ENCODE measurements around the gene CNTN6. TPM values are rescaled to one million over a fixed set of nuclear protein-coding genes. Genes with fewer than 3 reads are reported as not detected.

Gene CNTN6
- total and polyA plus RNA-seq, 12 donors = 0.01 to 0.22 (median 0.11) TPM; not detected in 9

- ATAC-seq = no peak
- no peaks in the 10 kb centered on the region for H3K9me3 ChIP-seq
- H3K27ac ChIP-seq = no peak overlapping the region
- H3K36me3 ChIP-seq = no peaks in the 10 kb centered on the region
- no peak overlapping the region for H3K4me3 ChIP-seq
- WGBS, 2 donors = 88 to 92% methylated on average over 3 of the region's 3 CpGs
- no peak for TF ChIP-seq CTCF (IDR thresholded peaks at IDR 0.05)
- no peaks in the 10 kb centered on the region for H3K4me1 ChIP-seq
- DNase-seq = no peak
- H3K27me3 ChIP-seq = no peaks in the 10 kb centered on the region
- intact Hi-C loops (cut with DNase I) = no loop called here
Measured at GRCh38 chr3:1348547-1348946, 255.7 kb downstream of the CNTN6 start.

DNA sequence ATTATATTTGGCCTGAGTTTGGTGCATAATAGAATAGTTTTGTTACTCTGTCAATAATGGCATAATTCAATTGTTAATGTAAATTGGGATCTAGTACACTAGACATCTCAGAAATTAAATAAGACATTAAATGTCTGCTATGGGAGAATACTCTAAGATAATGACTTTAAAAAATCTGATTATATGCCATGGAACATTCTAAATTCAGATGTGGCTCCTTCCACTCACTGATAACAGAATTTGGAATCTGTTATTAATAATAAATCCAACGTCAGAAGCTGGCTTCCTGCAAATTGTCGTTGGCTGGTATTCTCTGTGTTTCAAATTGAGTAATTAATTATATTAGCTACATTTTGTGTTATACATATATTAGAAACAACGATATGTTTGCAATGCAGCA, 258.1 kb downstream of the CNTN6 start:
- Histone ChIP-seq H3K4me1 (no peaks in the 10 kb centered on the region), H3K27me3 (no peaks in the 10 kb centered on the region), H3K36me3 (no peaks in the 10 kb centered on the region), H3K9me3 (no peaks in the 10 kb centered on the region), H3K4me3 (no peak overlapping the region), H3K27ac (no peak overlapping the region)
- no peak for TF ChIP-seq CTCF (IDR thresholded peaks at IDR 0.05)
- intact Hi-C loops (cut with DNase I) = no loop called here
- DNase-seq (no peak), ATAC-seq (no peak)
- 72 to 74% methylated on average over 3 of the region's 3 CpGs for WGBS, 2 donors

- 37 to 41% methylated on average over 3 of the region's 3 CpGs for WGBS, 2 donors
- intact Hi-C loops (cut with DNase I) = no loop called here
- DNase-seq (no peak), ATAC-seq (no peak)
- no peaks in the 10 kb centered on the region for H3K36me3 ChIP-seq
- no peak overlapping the region for H3K27ac ChIP-seq
- no peak for TF ChIP-seq CTCF (IDR thresholded peaks at IDR 0.05)
- no peaks in the 10 kb centered on the region for H3K9me3 ChIP-seq
- H3K4me3 ChIP-seq = no peak overlapping the region
- no peaks in the 10 kb centered on the region for H3K27me3 ChIP-seq
- no peaks in the 10 kb centered on the region for H3K4me1 ChIP-seq
Measured at GRCh38 chr3:1355691-1356090, 262.9 kb downstream of the CNTN6 start.

- intact Hi-C loops (cut with DNase I) = no loop called here
- ATAC-seq (no peak), DNase-seq (no peak)
- H3K27me3 ChIP-seq = no peaks in the 10 kb centered on the region
- no peak overlapping the region for H3K27ac ChIP-seq
- WGBS, 2 donors = 78 to 85% methylated on average over 3 of the region's 3 CpGs
- H3K4me3 ChIP-seq = no peak overlapping the region
- no peaks in the 10 kb centered on the region for H3K4me1 ChIP-seq
- no peak for TF ChIP-seq CTCF (IDR thresholded peaks at IDR 0.05)
- no peaks in the 10 kb centered on the region for H3K36me3 ChIP-seq
- H3K9me3 ChIP-seq = no peaks in the 10 kb centered on the region
Measured at GRCh38 chr3:1356101-1356500, 263.3 kb downstream of the CNTN6 start.

GRCh38 chr3:1365528-1365927, 272.7 kb downstream of the CNTN6 start:
- DNase-seq (no peak), ATAC-seq (no peak)
- intact Hi-C loops (cut with DNase I) = no loop called here
- no peak overlapping the region for H3K4me3 ChIP-seq
- no peaks in the 10 kb centered on the region for H3K27me3 ChIP-seq
- H3K9me3 ChIP-seq = no peaks in the 10 kb centered on the region
- no peaks in the 10 kb centered on the region for H3K4me1 ChIP-seq
- no peak for TF ChIP-seq CTCF (IDR thresholded peaks at IDR 0.05)
- H3K36me3 ChIP-seq = no peaks in the 10 kb centered on the region
- WGBS, 2 donors = 83 to 92% methylated on average over 2 of the region's 2 CpGs
- no peak overlapping the region for H3K27ac ChIP-seq

Measured in heart right ventricle (tissue), 16 donors.